PFSK-1 (cell line): ENCODE results near the gene NFIA.

Source experiments
- FOXP2 ChIP-seq: optimal IDR thresholded peaks from 2 replicates; pipeline ENCODE3; 2011; ENCODE audit warnings: borderline replicate concordance, control low read depth, inconsistent platforms; ENCODE audit not compliant: insufficient read depth; ENCODE audit errors: extremely low read length, extremely low read depth
- SIN3A ChIP-seq: IDR thresholded peaks from 2 replicates; pipeline ENCODE4 v1.6.1; 2012; ENCODE audit warnings: mild to moderate bottlenecking, low read length, moderate library complexity, borderline replicate concordance; ENCODE audit not compliant: insufficient read depth
- TAF1 ChIP-seq: IDR thresholded peaks from 2 replicates; pipeline ENCODE4 v1.6.1; 2012; ENCODE audit warnings: low read length, control low read depth, borderline replicate concordance; ENCODE audit not compliant: insufficient read depth
- TF ChIP-seq, protein P1 (sequence below), 2 experiments: IDR thresholded peaks; 2 replicates each; pipeline versions ENCODE4 v1.6.1 to v1.8.0; 2011 to 2012; ENCODE audit warnings: low read depth in 2 of 2, low read length in 2 of 2, control low read depth in 1 of 2, inconsistent platforms in 1 of 2, mild to moderate bottlenecking in 1 of 2, moderate library complexity in 1 of 2; ENCODE audit not compliant: insufficient read depth in 1 of 2

DNA sequence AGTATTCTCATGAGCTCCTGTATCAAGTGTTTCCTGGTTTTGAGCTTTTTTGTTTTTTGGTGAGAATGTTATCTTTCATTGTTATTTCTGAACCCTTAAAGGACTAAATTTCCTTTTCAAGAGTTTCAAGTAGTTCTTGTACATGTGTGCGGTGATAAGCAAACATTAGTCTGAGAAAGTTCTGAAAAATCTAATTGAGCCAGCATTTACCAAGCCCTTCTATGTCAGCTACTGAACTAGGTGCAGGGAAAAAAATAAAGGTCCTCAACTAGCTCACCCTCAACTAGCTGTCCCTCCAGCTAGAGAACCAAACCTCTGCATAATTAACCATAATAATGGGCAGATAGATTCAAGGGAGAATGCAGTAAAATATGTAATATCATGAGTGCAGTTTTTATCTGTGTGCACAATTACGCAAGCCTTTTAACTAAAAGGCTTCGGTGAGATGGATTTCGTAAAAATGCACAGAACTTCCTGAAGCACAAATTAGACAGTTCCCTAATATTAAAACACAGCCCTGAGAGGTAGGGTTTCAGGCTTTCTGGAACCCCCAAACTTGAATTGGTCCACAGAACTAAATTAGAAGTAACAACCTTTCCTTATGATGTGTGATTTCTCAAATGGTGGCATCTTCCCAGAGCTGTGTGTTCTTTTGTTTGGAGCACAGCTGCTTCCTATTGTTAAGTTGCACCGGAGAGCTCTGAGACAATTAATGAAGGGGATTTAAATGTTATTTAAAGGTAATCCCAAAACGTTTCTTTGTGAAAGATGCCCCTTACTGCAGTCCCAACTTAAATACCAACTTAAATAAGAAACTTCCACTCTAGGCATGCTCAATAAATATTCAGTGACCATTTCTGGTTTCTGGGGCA lies 165.8 kb downstream of the NFIA start:
- TF ChIP-seq, protein P1, sequence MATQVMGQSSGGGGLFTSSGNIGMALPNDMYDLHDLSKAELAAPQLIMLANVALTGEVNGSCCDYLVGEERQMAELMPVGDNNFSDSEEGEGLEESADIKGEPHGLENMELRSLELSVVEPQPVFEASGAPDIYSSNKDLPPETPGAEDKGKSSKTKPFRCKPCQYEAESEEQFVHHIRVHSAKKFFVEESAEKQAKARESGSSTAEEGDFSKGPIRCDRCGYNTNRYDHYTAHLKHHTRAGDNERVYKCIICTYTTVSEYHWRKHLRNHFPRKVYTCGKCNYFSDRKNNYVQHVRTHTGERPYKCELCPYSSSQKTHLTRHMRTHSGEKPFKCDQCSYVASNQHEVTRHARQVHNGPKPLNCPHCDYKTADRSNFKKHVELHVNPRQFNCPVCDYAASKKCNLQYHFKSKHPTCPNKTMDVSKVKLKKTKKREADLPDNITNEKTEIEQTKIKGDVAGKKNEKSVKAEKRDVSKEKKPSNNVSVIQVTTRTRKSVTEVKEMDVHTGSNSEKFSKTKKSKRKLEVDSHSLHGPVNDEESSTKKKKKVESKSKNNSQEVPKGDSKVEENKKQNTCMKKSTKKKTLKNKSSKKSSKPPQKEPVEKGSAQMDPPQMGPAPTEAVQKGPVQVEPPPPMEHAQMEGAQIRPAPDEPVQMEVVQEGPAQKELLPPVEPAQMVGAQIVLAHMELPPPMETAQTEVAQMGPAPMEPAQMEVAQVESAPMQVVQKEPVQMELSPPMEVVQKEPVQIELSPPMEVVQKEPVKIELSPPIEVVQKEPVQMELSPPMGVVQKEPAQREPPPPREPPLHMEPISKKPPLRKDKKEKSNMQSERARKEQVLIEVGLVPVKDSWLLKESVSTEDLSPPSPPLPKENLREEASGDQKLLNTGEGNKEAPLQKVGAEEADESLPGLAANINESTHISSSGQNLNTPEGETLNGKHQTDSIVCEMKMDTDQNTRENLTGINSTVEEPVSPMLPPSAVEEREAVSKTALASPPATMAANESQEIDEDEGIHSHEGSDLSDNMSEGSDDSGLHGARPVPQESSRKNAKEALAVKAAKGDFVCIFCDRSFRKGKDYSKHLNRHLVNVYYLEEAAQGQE (IDR thresholded peaks at IDR 0.05; ENCODE audit: insufficient read depth in 1 of 2, low read depth in 2 of 2, low read length in 2 of 2), result no peak
- TF ChIP-seq FOXP2 (no peak), TAF1 (no peak), SIN3A (no peak)
